GM13977 (cell line): ENCODE results near the gene CPED1.

ENCODE experiments used
- DNase-seq: peaks from one replicate; pipeline ENCODE4 v3.0.0; 2012; ENCODE audit warnings: low spot score
- CTCF ChIP-seq: IDR thresholded peaks from 2 replicates; pipeline ENCODE4 v1.5.1; 2012; ENCODE audit warnings: mild to moderate bottlenecking, control low read depth; ENCODE audit not compliant: insufficient read depth; ENCODE audit errors: extremely low read depth, missing control alignments
- in situ Hi-C: fragments of 300-500 bp; cut with MboI; formaldehyde crosslinking; loops from one replicate; pipeline ENCODE4 v1.12.0; 2022; ENCODE audit warnings: low sequenced_read_pairs, low pct_unique_long_range_greater_than_20kb, mixed read lengths, inconsistent platforms; ENCODE audit not compliant: unreplicated experiment

CPED1 gene

GRCh38 chr7:120991581-120991980 is 3.1 kb downstream of the CPED1 start:
- TF ChIP-seq CTCF, result no peak
- DNase-seq, result no peak
- in situ Hi-C loops, result loop anchor here (10.0 kb wide), 1 partner anchor 93 kb away; no protein-coding TSS in a partner anchor

GRCh38 chr7:120992272-120992964 is 3.9 kb downstream of the CPED1 start:
- no peak for DNase-seq
- in situ Hi-C loops, result loop anchor here (10.0 kb wide), 1 partner anchor 92 kb away; no protein-coding TSS in a partner anchor
- no peak for TF ChIP-seq CTCF

GRCh38 chr7:120992965-120993494 is 4.5 kb downstream of the CPED1 start:
- no peak for DNase-seq
- in situ Hi-C loops, result loop anchor here (10.0 kb wide), 1 partner anchor 92 kb away; no protein-coding TSS in a partner anchor
- no peak for TF ChIP-seq CTCF

GRCh38 chr7:120993553-120994191 is 5.2 kb downstream of the CPED1 start:
- no peak for TF ChIP-seq CTCF
- in situ Hi-C loops, result loop anchor here (10.0 kb wide), 1 partner anchor 91 kb away; no protein-coding TSS in a partner anchor
- DNase-seq, result no peak

- in situ Hi-C loops, result loop anchor here (10.0 kb wide), 1 partner anchor 90 kb away; no protein-coding TSS in a partner anchor
- DNase-seq, result no peak
- no peak for TF ChIP-seq CTCF
These were observed 6.2 kb downstream of the CPED1 start for GRCh38 chr7:120994512-120995410.

GRCh38 chr7:120995654-120996053 is 7.1 kb downstream of the CPED1 start:
- in situ Hi-C loops, result loop anchor here (10.0 kb wide), 1 partner anchor 89 kb away; no protein-coding TSS in a partner anchor
- DNase-seq, result no peak
- TF ChIP-seq CTCF, result no peak
